ENCODE data around the gene DNAJC8.

DNA sequence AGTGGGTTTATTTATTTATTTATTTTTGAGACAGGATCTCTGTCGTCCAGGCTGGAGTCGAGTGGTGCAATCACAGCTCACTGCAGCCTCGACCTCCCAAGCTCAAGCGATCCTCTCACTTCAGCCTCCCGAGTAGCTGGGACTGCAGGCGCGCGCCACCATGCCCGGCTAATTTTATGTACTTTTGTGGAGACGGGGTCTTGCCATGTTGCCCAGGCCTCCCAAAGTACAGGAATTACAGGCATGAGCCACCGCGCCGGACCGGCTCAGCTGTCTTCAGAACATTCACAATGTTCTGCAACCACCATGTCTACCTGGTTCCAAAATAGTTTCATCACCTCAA lies 406 bp upstream of the DNAJC8 start:
- no peak for TF ChIP-seq EZH2 (IDR thresholded peaks at IDR 0.05; ENCODE audit: borderline replicate concordance, low read depth, low read length, poor library complexity, severe bottlenecking)
- TF ChIP-seq, protein P1, sequence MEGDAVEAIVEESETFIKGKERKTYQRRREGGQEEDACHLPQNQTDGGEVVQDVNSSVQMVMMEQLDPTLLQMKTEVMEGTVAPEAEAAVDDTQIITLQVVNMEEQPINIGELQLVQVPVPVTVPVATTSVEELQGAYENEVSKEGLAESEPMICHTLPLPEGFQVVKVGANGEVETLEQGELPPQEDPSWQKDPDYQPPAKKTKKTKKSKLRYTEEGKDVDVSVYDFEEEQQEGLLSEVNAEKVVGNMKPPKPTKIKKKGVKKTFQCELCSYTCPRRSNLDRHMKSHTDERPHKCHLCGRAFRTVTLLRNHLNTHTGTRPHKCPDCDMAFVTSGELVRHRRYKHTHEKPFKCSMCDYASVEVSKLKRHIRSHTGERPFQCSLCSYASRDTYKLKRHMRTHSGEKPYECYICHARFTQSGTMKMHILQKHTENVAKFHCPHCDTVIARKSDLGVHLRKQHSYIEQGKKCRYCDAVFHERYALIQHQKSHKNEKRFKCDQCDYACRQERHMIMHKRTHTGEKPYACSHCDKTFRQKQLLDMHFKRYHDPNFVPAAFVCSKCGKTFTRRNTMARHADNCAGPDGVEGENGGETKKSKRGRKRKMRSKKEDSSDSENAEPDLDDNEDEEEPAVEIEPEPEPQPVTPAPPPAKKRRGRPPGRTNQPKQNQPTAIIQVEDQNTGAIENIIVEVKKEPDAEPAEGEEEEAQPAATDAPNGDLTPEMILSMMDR (conservative IDR thresholded peaks at IDR 0.05; ENCODE audit: low read depth, low read length), result no peak
